ENCODE results near the gene CAPS.
"Not testable (repeated sequence)": the region's sequence is repeated elsewhere in the genome, so short reads cannot be mapped to it uniquely, and the experiment has no call there.

Gene CAPS

GRCh38 chr19:5913739-5914357 lies at the start of gene CAPS:
Gene CAPS, plus strand, starts transcription at chr19:5914254. Its CDS starts 153 bp downstream, at chr19:5914407.
- DNase-seq: no peak

- DNase-seq: no peak
Observed at GRCh38 chr19:5864725-5865486, 49.1 kb upstream of the CAPS start.

- DNase-seq: no peak
Observed at GRCh38 chr19:5865772-5866171, 48.3 kb upstream of the CAPS start.

- DNase-seq: no peak
Observed at GRCh38 chr19:5867201-5868136, 46.6 kb upstream of the CAPS start.

GRCh38 chr19:5870986-5871394 lies 43.1 kb upstream of the CAPS start:
- DNase-seq: no peak

- DNase-seq: no peak
Observed at GRCh38 chr19:5873617-5874199, 40.3 kb upstream of the CAPS start.

GRCh38 chr19:5874496-5874895 lies 39.6 kb upstream of the CAPS start:
- DNase-seq: not testable (repeated sequence)

- no peak for DNase-seq
Observed at GRCh38 chr19:5877427-5877826, 36.6 kb upstream of the CAPS start.

GRCh38 chr19:5877882-5878281 lies 36.2 kb upstream of the CAPS start:
- DNase-seq: no peak

- DNase-seq: no peak
Observed at GRCh38 chr19:5880196-5880595, 33.9 kb upstream of the CAPS start.

GRCh38 chr19:5880604-5881078 lies 33.4 kb upstream of the CAPS start:
- no peak for DNase-seq

- DNase-seq: peak; percentile 20
Observed at GRCh38 chr19:5881543-5882299, 32.3 kb upstream of the CAPS start.

GRCh38 chr19:5882421-5882968 lies 31.6 kb upstream of the CAPS start:
- DNase-seq: no peak

- DNase-seq: not testable (repeated sequence)
Observed at GRCh38 chr19:5883157-5883873, 30.7 kb upstream of the CAPS start.

- not testable (repeated sequence) for DNase-seq
Observed at GRCh38 chr19:5884065-5884811, 29.8 kb upstream of the CAPS start.

GRCh38 chr19:5889288-5889971 lies 24.6 kb upstream of the CAPS start:
- DNase-seq: no peak

- DNase-seq: no peak
Observed at GRCh38 chr19:5890099-5890498, 24.0 kb upstream of the CAPS start.

- DNase-seq: peak; percentile 23
Observed at GRCh38 chr19:5891572-5891937, 22.5 kb upstream of the CAPS start.

GRCh38 chr19:5891938-5892771 lies 21.9 kb upstream of the CAPS start:
- DNase-seq: peak; percentile 48
